Caco-2 (cell line): ENCODE measurements around the gene EFR3B. TPM values are rescaled to one million over a fixed set of nuclear protein-coding genes. Genes with fewer than 3 reads are reported as not detected.
"Not testable (repeated sequence)": the region's sequence is repeated elsewhere in the genome, so short reads cannot be mapped to it uniquely, and the experiment has no call there.

Experiments
- BruUV-seq: library from RNA; stranded (reverse); fragments of 400-500 nt; replicated peaks from 2 replicates; lab custom pipeline; 2021; lab: Mats Ljungman, UMichigan
- CTCF ChIA-PET: fragments of 300-600 bp; sonication (Branson Sonifier 250); formaldehyde crosslinking; loops from one replicate; lab custom pipeline; 2022; ENCODE audit warnings: antibody characterized with exemption; lab: Charles Lee
- POLR2A ChIA-PET: fragments of 300-600 bp; sonication (Branson Sonifier 250); formaldehyde crosslinking; loops from one replicate; lab custom pipeline; 2022; ENCODE audit warnings: antibody characterized with exemption; lab: Charles Lee
- DNase-seq, 2 experiments: peaks; one replicate each; pipeline versions ENCODE4 v3.0.0 to v3.0.0-alpha.2; 2020 to 2022
- H3K27me3 ChIP-seq: replicated peaks from 2 replicates; pipeline ENCODE4 v1.6.0; 2011; ENCODE audit warnings: low read length; ENCODE audit not compliant: control insufficient read depth, insufficient read depth
- H3K36me3 ChIP-seq: 2 replicates; pipeline ENCODE4 v1.5.1; 2011; ENCODE audit warnings: low read length; ENCODE audit not compliant: control insufficient read depth, insufficient read depth
- H3K4me1 ChIP-seq: fragments of 250-450 bp; sonication (Bioruptor Pico); 2 replicates; pipeline ENCODE4 v1.5.1; 2020; ENCODE audit warnings: mild to moderate bottlenecking
- H3K4me3 ChIP-seq: 2 replicates; pipeline ENCODE4 v1.5.1; 2011; ENCODE audit warnings: low read depth, mild to moderate bottlenecking, control low read depth, low read length
- H3K9me3 ChIP-seq: fragments of 250-450 bp; sonication (Bioruptor Pico); 2 replicates; pipeline ENCODE4 v1.5.1; 2020; ENCODE audit warnings: mild to moderate bottlenecking, moderate library complexity
- H3K27ac Mint-ChIP-seq: one replicate; pipeline ENCODE4 v1.8.0; 2022; ENCODE audit warnings: mixed read lengths; ENCODE audit not compliant: unreplicated experiment
- H3K27me3 Mint-ChIP-seq: one replicate; pipeline ENCODE4 v1.8.0; 2022; ENCODE audit warnings: mixed read lengths; ENCODE audit not compliant: insufficient read depth, unreplicated experiment
- H3K36me3 Mint-ChIP-seq: one replicate; pipeline ENCODE4 v1.8.0; 2022; ENCODE audit warnings: mild to moderate bottlenecking, mixed read lengths; ENCODE audit not compliant: insufficient read depth, unreplicated experiment
- H3K4me1 Mint-ChIP-seq: one replicate; pipeline ENCODE4 v1.8.0; 2022; ENCODE audit warnings: low read depth, mixed read lengths; ENCODE audit not compliant: unreplicated experiment
- H3K4me3 Mint-ChIP-seq: one replicate; pipeline ENCODE4 v1.8.0; 2022; ENCODE audit warnings: mild to moderate bottlenecking, moderate library complexity, mixed read lengths; ENCODE audit not compliant: unreplicated experiment
- H3K9me3 Mint-ChIP-seq: one replicate; pipeline ENCODE4 v1.8.0; 2022; ENCODE audit warnings: mixed read lengths; ENCODE audit not compliant: unreplicated experiment
- intact Hi-C: fragments of 100-400 bp; cut with micrococcal nuclease; formaldehyde crosslinking; loops from one replicate; pipeline ENCODE4 v1.10.0; 2022; ENCODE audit not compliant: unreplicated experiment
- total RNA-seq: library from RNA; stranded (reverse); gene quantifications from 2 replicates; pipeline ENCODE4 v1.2.3, GENCODE V29; 2022
- TF ChIP-seq, protein P1 (sequence below), 2 experiments: fragments of 200-600 bp in 1 of 2; IDR thresholded peaks; 1 replicate in 1 of 2; 2 replicates in 1 of 2; pipeline versions ENCODE4 v1.5.1 to v1.8.0; 2011 to 2022; ENCODE audit warnings: antibody characterized with exemption in 1 of 2, control low read depth in 1 of 2, inconsistent platforms in 1 of 2, low read depth in 1 of 2, low read length in 1 of 2, mild to moderate bottlenecking in 1 of 2, moderate library complexity in 1 of 2; ENCODE audit not compliant: insufficient read depth in 1 of 2, severe bottlenecking in 1 of 2, unreplicated experiment in 1 of 2

Gene EFR3B
- total RNA-seq, 1 experiment from 2014 or later = 19.1 TPM

DNA sequence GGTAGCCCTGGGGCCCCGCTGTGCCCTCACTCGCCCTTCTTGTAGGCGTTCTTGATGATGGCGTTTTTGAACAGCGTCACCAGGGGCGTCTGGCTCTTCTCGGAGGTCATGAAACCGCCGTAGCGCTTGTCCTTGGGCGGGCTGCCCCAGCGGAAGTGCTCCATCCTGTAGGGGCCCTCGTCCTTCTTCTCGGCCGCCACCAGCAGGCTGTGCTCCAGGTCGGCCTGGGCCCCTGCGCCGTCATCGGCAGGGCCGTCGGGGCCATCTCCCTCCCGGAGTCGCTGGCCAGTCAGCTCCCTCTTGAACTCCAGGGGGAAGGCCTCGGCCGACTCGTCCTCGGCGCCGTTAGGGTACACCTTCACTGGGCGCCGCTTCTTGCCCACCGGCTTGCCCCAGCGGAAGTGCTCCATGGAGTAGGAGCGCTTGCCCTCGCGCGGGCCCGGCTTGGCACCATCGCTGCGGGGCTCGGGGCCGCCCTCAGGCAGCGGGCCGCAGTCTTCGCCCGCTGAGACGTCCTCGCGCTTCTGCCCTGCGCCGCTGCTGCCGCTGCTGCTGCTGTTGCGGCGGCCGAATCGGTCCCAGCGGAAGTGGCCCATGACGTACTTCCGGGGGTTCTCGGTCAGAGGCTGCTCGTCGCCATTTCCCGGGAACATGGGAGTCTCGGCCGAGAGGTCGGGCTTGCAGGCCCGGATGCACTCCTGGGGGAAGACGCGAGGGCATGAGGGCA, 119.3 kb downstream of the EFR3B start:
- ChIA-PET POLR2A (no interaction called here), CTCF (interaction anchor here (0.6 kb wide), 1 partner anchor 140 kb away, joined by 3 read pairs; no protein-coding TSS in a partner anchor)
- BruUV-seq = no TSS peak
- Mint-ChIP-seq H3K36me3 (peaks cover 6% of the 10 kb centered on the region), H3K27me3 (no peaks in the 10 kb centered on the region), H3K4me3 (no peak overlapping the region), H3K4me1 (peaks cover 10% of the 10 kb centered on the region), H3K27ac (no peak overlapping the region), H3K9me3 (no peaks in the 10 kb centered on the region)
- peaks cover 11% of the 10 kb centered on the region for H3K4me1 ChIP-seq
- no peaks in the 10 kb centered on the region for H3K36me3 ChIP-seq
- intact Hi-C loops = no loop called here
- TF ChIP-seq, protein P1, sequence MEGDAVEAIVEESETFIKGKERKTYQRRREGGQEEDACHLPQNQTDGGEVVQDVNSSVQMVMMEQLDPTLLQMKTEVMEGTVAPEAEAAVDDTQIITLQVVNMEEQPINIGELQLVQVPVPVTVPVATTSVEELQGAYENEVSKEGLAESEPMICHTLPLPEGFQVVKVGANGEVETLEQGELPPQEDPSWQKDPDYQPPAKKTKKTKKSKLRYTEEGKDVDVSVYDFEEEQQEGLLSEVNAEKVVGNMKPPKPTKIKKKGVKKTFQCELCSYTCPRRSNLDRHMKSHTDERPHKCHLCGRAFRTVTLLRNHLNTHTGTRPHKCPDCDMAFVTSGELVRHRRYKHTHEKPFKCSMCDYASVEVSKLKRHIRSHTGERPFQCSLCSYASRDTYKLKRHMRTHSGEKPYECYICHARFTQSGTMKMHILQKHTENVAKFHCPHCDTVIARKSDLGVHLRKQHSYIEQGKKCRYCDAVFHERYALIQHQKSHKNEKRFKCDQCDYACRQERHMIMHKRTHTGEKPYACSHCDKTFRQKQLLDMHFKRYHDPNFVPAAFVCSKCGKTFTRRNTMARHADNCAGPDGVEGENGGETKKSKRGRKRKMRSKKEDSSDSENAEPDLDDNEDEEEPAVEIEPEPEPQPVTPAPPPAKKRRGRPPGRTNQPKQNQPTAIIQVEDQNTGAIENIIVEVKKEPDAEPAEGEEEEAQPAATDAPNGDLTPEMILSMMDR (IDR thresholded peaks at IDR 0.05; ENCODE audit: insufficient read depth in 1 of 2, low read depth in 1 of 2, low read length in 1 of 2, severe bottlenecking in 1 of 2, unreplicated experiment in 1 of 2) = no peak
- H3K4me3 ChIP-seq = no peak overlapping the region
- no peaks in the 10 kb centered on the region for H3K9me3 ChIP-seq
- DNase-seq = no peak
- H3K27me3 ChIP-seq = no peaks in the 10 kb centered on the region

DNA sequence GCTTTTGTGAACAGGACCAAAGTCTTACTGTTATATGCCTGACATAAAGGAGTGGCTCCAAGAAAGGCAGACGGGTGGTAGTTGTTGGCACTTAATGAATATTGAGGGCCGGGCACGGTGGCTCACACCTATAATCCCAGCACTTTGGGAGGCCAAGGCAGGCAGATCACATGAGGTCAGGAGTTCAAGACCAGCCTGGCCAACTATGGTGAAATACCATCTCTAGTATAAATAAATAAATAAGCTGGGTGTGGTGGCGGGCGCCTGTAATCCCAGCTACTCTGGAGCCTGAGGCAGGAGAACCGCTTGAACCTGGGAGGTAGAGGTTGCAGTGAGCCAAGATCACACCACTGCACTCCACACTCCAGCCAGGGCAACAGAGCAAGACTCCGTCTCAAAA, 120.2 kb downstream of the EFR3B start:
- peaks cover 11% of the 10 kb centered on the region for H3K4me1 ChIP-seq
- CTCF ChIA-PET, H3K4me3 Mint-ChIP-seq, H3K9me3 Mint-ChIP-seq, H3K9me3 ChIP-seq, H3K27me3 Mint-ChIP-seq, BruUV-seq, DNase-seq, H3K27me3 ChIP-seq, POLR2A ChIA-PET, H3K36me3 Mint-ChIP-seq, H3K27ac Mint-ChIP-seq, H3K36me3 ChIP-seq, H3K4me3 ChIP-seq, intact Hi-C loops: not testable (repeated sequence)
- peaks cover 10% of the 10 kb centered on the region for H3K4me1 Mint-ChIP-seq

DNA sequence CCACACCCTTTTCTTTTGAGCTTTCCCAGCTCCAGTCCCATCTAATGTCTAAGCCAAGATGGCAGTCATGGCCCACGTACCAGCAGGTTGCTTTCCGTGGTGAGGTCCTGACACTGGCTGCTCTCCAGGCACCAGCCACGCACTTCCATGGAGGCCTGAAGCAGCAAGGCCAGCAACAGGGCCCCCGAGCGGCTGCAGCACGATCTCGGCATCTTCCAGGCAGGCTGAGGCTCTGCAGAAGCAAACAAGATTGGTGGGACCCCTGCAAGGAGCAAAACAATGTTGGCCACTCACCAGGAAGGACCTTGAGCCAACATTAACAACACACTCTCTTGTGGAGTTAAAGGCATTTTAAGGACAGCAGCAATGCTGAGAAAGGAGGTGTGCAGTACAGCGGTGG, 122.7 kb downstream of the EFR3B start:
- Histone ChIP-seq H3K9me3 (no peaks in the 10 kb centered on the region), H3K27me3 (no peaks in the 10 kb centered on the region), H3K36me3 (no peaks in the 10 kb centered on the region), H3K4me3 (no peak overlapping the region), H3K4me1 (peaks cover 16% of the 10 kb centered on the region)
- ChIA-PET CTCF (interaction anchor here (2.1 kb wide), 1 partner anchor 64 kb away, joined by 5 read pairs; no protein-coding TSS in a partner anchor), POLR2A (no interaction called here)
- no peak for DNase-seq
- Mint-ChIP-seq H3K27ac (no peak overlapping the region), H3K27me3 (no peaks in the 10 kb centered on the region), H3K4me1 (peaks cover 9% of the 10 kb centered on the region), H3K9me3 (no peaks in the 10 kb centered on the region), H3K36me3 (peaks cover 11% of the 10 kb centered on the region), H3K4me3 (no peak overlapping the region)
- TF ChIP-seq, protein P1 (IDR thresholded peaks at IDR 0.05; ENCODE audit: insufficient read depth in 1 of 2, low read depth in 1 of 2, low read length in 1 of 2, severe bottlenecking in 1 of 2, unreplicated experiment in 1 of 2) = no peak
- intact Hi-C loops = no loop called here
- no TSS peak for BruUV-seq
